Chondrocyte (in vitro differentiated cells): ENCODE data around the gene ANO3. TPM values are rescaled to one million over a fixed set of nuclear protein-coding genes. Genes with fewer than 3 reads are reported as not detected.

Experiments
- DNase-seq: peaks from one replicate; pipeline ENCODE4 v3.0.0; 2021; ENCODE audit warnings: mixed read lengths, low spot score
- H3K27ac Mint-ChIP-seq: one replicate; pipeline ENCODE4 v1.8.0; 2021; ENCODE audit warnings: mild to moderate bottlenecking, moderate library complexity, mixed read lengths; ENCODE audit not compliant: unreplicated experiment
- H3K27me3 Mint-ChIP-seq: 2 replicates; pipeline ENCODE4 v1.8.0; 2021; ENCODE audit warnings: low read depth, mixed read lengths
- H3K36me3 Mint-ChIP-seq: 2 replicates; pipeline ENCODE4 v1.8.0; 2021; ENCODE audit warnings: low read depth, mixed read lengths
- H3K4me1 Mint-ChIP-seq: 2 replicates; pipeline ENCODE4 v1.8.0; 2021; ENCODE audit warnings: low read depth, mild to moderate bottlenecking, mixed read lengths
- H3K4me3 Mint-ChIP-seq: one replicate; pipeline ENCODE4 v1.8.0; 2021; ENCODE audit warnings: mild to moderate bottlenecking, moderate library complexity, mixed read lengths; ENCODE audit not compliant: unreplicated experiment
- H3K9me3 Mint-ChIP-seq: 2 replicates; pipeline ENCODE4 v1.8.0; 2021; ENCODE audit warnings: low read depth, mixed read lengths
- CTCF ChIP-seq: fragments of 200-600 bp; sonication (generic); IDR thresholded peaks from 2 replicates; pipeline ENCODE4 v1.5.0; 2021; ENCODE audit warnings: antibody characterized with exemption, mild to moderate bottlenecking, moderate library complexity
- total RNA-seq: library from RNA; stranded (reverse); gene quantifications from 3 replicates; pipeline ENCODE4 v1.2.1, GENCODE V29; 2021

Gene ANO3
- total RNA-seq, 1 donor from 2014 or later, result 0.07 TPM

DNA sequence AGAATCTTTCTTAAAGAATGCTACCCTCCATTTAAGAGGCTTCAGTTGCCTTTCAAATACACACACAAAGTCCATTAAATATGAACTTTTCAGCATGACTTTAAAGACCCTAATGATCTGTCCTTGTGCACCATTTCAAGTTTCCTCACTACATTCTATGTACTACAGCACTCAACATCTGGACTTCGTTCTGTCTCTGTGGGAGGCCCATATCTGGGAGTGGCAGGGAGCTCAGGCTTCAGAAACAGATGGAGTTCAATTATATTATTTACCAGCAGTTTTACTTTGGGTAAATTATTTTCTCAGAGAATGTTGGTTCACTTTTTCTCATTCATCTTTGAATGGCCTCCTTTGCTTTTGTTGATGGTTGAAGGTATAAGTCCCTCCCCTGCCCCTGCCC, 67.4 kb downstream of the ANO3 start:
- H3K36me3 Mint-ChIP-seq, result no peaks in the 10 kb centered on the region
- H3K27me3 Mint-ChIP-seq, result peaks cover 14% of the 10 kb centered on the region
- H3K4me1 Mint-ChIP-seq, result no peaks in the 10 kb centered on the region

DNA sequence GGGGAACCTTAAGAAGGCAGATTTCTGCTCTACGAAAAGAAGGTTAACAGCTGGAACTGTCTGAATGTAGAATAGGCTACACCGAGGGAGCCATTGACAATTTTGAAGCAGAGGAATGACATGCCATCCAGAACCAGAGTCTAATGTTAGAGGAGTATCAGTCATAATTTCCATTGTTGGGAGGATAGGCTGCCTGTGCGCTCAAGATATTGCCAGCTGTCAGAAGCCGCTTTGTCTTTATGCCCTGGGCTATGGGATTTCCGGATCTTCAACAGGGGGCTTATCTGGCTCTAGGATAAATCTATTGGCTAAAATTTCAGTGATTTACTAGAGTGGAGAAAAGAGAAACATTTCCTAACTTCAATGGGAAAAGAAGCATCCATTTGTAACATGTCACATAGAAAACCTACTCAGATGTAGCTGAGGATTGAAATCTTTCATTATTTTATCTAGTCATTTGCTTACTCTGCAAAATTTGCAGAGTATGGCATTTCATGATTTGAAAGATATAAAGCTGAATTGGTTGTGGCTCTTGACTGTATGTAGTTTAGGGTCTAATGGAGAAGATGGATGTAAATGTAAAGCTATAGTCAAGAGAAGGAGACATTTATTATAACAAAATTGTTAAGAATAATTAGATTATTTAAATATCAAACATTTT, 78.9 kb downstream of the ANO3 start:
- Mint-ChIP-seq H3K27ac (no peak overlapping the region), H3K4me1 (no peaks in the 10 kb centered on the region), H3K4me3 (no peak overlapping the region), H3K9me3 (no peaks in the 10 kb centered on the region), H3K27me3 (peaks cover 3% of the 10 kb centered on the region), H3K36me3 (no peaks in the 10 kb centered on the region)
- TF ChIP-seq CTCF, result no peak
- no peak for DNase-seq

More for the DNA sequence above, 67.4 kb downstream of the ANO3 start:
- Mint-ChIP-seq H3K9me3 (peaks cover 4% of the 10 kb centered on the region), H3K27ac (no peak overlapping the region), H3K4me3 (no peak overlapping the region)
- DNase-seq, result no peak
- TF ChIP-seq CTCF, result no peak

GRCh38 chr11:26412955-26413354, 81.0 kb downstream of the ANO3 start:
- H3K9me3 Mint-ChIP-seq, result no peaks in the 10 kb centered on the region
- no peak overlapping the region for H3K4me3 Mint-ChIP-seq
- TF ChIP-seq CTCF, result no peak
- no peak for DNase-seq
- H3K27me3 Mint-ChIP-seq, result peaks cover 3% of the 10 kb centered on the region
- no peak overlapping the region for H3K27ac Mint-ChIP-seq
- no peaks in the 10 kb centered on the region for H3K36me3 Mint-ChIP-seq
- no peaks in the 10 kb centered on the region for H3K4me1 Mint-ChIP-seq

DNA sequence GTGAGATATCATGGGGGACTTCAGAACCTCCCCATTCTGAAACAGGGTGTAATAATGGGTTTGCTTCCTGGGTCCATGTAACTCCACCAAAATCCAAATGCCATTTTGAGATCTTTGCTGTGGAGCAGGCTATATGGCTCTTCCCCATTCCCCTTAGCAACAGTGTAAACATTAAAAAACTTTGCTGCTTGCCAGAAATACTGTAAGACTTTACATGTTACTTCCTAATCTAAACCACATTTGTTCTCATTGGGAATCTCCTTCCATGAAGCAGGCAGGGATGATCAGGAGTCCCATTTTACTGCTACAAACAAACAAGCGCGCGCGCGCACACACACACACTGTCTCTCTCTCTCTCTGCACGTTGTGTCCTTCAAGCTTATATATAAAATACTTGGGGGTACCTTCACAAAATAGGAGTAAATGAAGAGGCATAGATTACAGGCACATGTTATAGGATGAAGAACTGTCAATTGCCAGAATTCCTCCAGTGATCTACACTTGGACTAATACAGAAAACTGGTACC, 86.5 kb downstream of the ANO3 start:
- H3K27ac Mint-ChIP-seq, result no peak overlapping the region
- H3K9me3 Mint-ChIP-seq, result peaks cover 10% of the 10 kb centered on the region
- no peaks in the 10 kb centered on the region for H3K4me1 Mint-ChIP-seq
- no peak overlapping the region for H3K4me3 Mint-ChIP-seq
- H3K36me3 Mint-ChIP-seq, result no peaks in the 10 kb centered on the region
- DNase-seq, result no peak
- H3K27me3 Mint-ChIP-seq, result peaks cover 6% of the 10 kb centered on the region
- no peak for TF ChIP-seq CTCF

DNA sequence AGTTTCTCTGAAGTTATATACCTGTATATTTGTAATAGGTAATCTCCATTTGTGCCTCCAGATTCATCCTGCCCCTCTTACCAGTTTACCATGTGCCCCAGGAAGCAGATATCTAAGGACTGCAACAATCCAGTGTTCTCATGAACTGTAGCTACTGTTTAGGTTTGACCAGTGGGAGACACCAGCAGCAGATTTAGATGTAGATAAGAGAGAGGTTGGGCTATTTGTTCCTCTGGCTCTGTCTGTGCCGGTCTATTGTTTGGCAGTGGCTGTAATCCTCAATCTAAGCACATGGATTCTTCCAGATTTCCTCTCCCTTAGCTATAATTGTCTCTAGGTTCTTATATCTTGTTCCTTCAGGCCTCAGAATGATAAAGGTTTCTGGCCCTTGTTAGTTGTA, 88.4 kb downstream of the ANO3 start:
- DNase-seq, result no peak
- peaks cover 6% of the 10 kb centered on the region for H3K27me3 Mint-ChIP-seq
- H3K36me3 Mint-ChIP-seq, result no peaks in the 10 kb centered on the region
- H3K27ac Mint-ChIP-seq, result no peak overlapping the region
- H3K9me3 Mint-ChIP-seq, result peaks cover 10% of the 10 kb centered on the region
- H3K4me3 Mint-ChIP-seq, result no peak overlapping the region
- TF ChIP-seq CTCF, result no peak
- no peaks in the 10 kb centered on the region for H3K4me1 Mint-ChIP-seq
